Measurements from ENCODE around the gene SMTNL1. TPM values are rescaled to one million over a fixed set of nuclear protein-coding genes. Genes with fewer than 3 reads are reported as not detected.
A peak's percentile ranks its signal among the peaks of the same experiment; 100 is the strongest.

The SMTNL1 gene
- total RNA-seq, 2 experiments from 2014 or later = not detected

DNA sequence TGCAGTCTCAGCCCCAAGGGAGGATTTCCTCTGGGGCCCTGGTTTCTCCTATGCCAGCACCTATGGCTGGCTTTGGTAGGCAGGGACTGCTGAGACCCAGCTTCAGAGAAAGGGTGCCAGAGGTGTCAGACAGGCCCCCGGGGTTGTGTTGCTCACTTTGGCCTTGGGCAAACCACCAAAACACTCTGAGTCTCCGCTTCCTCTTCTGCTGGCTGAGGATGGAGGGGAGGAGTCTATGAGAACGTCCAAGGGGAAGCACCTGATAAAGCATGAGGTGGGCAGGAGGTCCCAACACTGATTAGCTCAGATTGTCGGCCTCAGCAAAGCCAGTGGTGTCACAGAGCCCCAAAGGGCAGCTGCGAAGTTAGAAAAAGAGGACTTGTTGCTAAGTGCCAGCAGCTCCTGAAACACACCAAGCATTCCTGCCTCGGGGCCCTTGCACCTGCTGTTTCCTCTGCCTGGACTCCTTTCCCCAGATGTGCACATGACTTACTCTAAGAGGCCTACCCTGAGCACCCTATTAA is 10.5 kb downstream of the SMTNL1 start:
- no peaks in the 10 kb centered on the region for H3K9me3 Mint-ChIP-seq (ENCODE audit: insufficient read depth)
- H3K4me1 Mint-ChIP-seq (ENCODE audit: low read depth) = peaks cover 14% of the 10 kb centered on the region
- peak overlapping the region; percentile 66 for H3K27ac Mint-ChIP-seq
- H3K36me3 Mint-ChIP-seq (ENCODE audit: low read depth) = peaks cover 54% of the 10 kb centered on the region
- ATAC-seq = no peak
- H3K4me3 Mint-ChIP-seq = no peak overlapping the region
- POLR2A ChIA-PET = interaction anchor here (1.0 kb wide), 1 partner anchor 16 kb away, joined by 3 read pairs; no protein-coding TSS in a partner anchor
- CTCF ChIA-PET = interaction anchor here (1.5 to 2.6 kb wide), 5 partner anchors 20 to 97 kb away, joined by 5 to 12 read pairs (median 7); partner anchors contain the start of gene UBE2L6
- no peaks in the 10 kb centered on the region for H3K27me3 Mint-ChIP-seq (ENCODE audit: low read depth)
- no peak for DNase-seq

DNA sequence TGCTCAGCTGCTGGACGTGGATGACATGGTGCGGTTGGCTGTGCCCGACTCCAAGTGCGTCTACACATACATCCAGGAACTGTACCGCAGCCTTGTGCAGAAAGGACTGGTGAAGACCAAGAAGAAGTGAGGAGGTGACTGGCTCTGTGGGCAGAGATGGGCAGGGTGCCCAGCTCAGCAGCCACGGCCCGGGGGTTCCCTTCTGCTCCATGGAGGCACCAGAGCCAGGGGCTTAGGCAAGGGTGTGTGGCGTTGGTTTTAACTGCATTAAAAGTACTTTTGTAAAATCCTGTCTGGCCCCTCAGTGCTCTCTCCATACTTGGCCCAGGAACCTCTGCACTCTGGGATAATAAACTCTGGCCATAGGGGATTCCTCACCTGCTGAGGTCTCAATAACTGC is 12.6 kb downstream of the SMTNL1 start:
- H3K9me3 Mint-ChIP-seq (ENCODE audit: insufficient read depth) = no peaks in the 10 kb centered on the region
- no peak for DNase-seq
- CTCF ChIA-PET = interaction anchor here (1.0 to 2.2 kb wide), 4 partner anchors 10 to 94 kb away, joined by 3 to 10 read pairs (median 4); partner anchors contain the start of gene UBE2L6
- H3K4me3 Mint-ChIP-seq = no peak overlapping the region
- peaks cover 70% of the 10 kb centered on the region for H3K36me3 Mint-ChIP-seq (ENCODE audit: low read depth)
- ATAC-seq = no peak
- no peaks in the 10 kb centered on the region for H3K27me3 Mint-ChIP-seq (ENCODE audit: low read depth)
- no peak overlapping the region for H3K27ac Mint-ChIP-seq
- POLR2A ChIA-PET = interaction anchor here (1.3 kb wide), 1 partner anchor 18 kb away, joined by 3 read pairs; the partner anchor contains the start of gene UBE2L6
- H3K4me1 Mint-ChIP-seq (ENCODE audit: low read depth) = peaks cover 14% of the 10 kb centered on the region

DNA sequence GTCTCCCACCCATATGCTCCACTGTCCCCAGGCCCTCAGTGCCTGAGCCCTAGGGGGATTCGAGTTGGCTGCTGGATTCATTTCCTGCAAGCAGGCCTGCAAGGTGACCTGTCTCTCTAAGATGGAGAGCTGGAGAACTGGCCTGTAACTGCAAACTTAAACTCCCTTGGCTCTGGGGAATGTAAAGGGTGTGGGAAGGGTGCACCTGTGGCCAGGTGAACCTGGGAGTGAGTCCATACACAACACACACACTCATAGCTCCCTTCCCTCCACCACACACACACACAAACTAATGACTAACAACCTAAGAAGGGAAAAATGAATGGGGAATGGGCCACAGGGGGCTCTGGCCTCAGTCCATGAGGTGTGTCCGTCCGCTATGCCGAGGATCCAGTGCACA is 14.5 kb downstream of the SMTNL1 start:
- CTCF ChIA-PET = interaction anchor here (1.8 to 2.2 kb wide), 2 partner anchors 25 to 92 kb away, joined by 5 to 10 read pairs; no protein-coding TSS in a partner anchor
- Mint-ChIP-seq H3K36me3 (ENCODE audit: low read depth) (peaks cover 79% of the 10 kb centered on the region), H3K4me3 (no peak overlapping the region), H3K27me3 (ENCODE audit: low read depth) (no peaks in the 10 kb centered on the region), H3K9me3 (ENCODE audit: insufficient read depth) (no peaks in the 10 kb centered on the region), H3K27ac (peak overlapping the region; percentile 65), H3K4me1 (ENCODE audit: low read depth) (peaks cover 16% of the 10 kb centered on the region)
- no peak for DNase-seq
- ATAC-seq = no peak
- POLR2A ChIA-PET = no interaction called here

DNA sequence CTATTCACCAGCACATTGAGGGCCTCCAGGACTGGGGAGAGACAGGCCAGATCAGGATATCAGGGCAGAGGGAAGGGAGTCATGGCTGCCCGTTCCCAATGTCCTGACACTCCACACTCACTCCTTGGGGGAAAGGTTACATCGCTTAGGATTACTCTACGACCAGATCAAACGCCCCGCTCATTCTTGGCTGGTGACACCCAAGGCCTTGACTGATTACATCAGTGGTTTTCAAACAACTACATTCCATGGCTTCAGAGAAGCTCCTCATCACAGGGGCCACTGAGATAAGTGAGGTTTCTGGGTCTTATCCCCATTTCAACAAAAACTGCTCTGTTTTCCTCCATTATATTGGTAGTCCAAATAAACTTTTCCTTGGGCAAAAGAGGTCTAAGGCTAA is 15.1 kb downstream of the SMTNL1 start:
- ATAC-seq (no peak), DNase-seq (no peak)
- Mint-ChIP-seq H3K27ac (no peak overlapping the region), H3K4me1 (ENCODE audit: low read depth) (peaks cover 15% of the 10 kb centered on the region), H3K9me3 (ENCODE audit: insufficient read depth) (no peaks in the 10 kb centered on the region), H3K36me3 (ENCODE audit: low read depth) (peaks cover 78% of the 10 kb centered on the region), H3K4me3 (no peak overlapping the region), H3K27me3 (ENCODE audit: low read depth) (no peaks in the 10 kb centered on the region)
- CTCF ChIA-PET = interaction anchor here (1.8 kb wide), 1 partner anchor 25 kb away, joined by 5 read pairs; no protein-coding TSS in a partner anchor
- POLR2A ChIA-PET = no interaction called here

DNA sequence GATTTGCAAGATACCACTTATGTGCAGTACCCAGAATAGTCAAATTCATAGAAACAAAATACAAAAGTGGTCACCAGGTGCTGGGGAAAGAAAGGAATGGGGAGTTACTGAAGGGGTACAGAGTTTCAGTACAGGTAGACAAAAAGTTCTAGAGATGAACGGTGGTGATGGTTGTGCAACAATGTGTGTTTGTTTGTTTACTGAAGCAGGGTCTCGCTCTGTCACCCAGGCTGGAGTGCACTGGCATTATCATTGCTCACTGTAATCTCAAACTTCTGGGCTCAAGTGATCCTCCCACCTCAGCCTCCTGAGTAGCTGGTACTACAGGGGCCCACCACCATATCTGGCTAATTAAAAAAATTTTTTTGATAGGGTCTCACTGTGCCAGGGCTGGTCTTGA is 18.0 kb downstream of the SMTNL1 start:
- Mint-ChIP-seq H3K4me1 (ENCODE audit: low read depth) (peaks cover 2% of the 10 kb centered on the region), H3K4me3 (no peak overlapping the region), H3K36me3 (ENCODE audit: low read depth) (peaks cover 73% of the 10 kb centered on the region), H3K9me3 (ENCODE audit: insufficient read depth) (no peaks in the 10 kb centered on the region), H3K27me3 (ENCODE audit: low read depth) (no peaks in the 10 kb centered on the region), H3K27ac (peak overlapping the region; percentile 36)
- no peak for ATAC-seq
- ChIA-PET POLR2A (no interaction called here), CTCF (interaction anchor here (0.9 to 3.9 kb wide), 3 partner anchors 13 to 85 kb away, joined by 3 to 15 read pairs (median 4); partner anchors contain the start of gene UBE2L6)
- DNase-seq = no peak

DNA sequence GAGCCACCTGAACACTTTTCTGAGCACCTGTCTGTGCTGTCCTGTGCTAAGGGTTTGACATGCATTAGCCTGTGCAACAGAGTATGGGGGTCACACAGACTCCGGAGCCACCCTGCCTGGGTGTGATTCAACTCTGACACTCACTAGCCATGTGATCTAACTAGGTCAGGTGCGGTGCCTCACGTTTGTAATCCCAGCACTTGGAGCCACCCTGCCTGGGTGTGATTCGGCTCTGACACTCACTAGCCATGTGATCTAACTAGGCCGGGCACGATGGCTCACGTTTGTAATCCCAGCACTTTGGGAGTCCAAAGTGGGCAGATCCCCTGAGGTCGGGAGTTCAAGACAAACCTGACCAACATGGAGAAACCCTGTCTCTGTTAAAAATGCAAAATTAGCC is 18.6 kb downstream of the SMTNL1 start:
- ATAC-seq = no peak
- CTCF ChIA-PET = interaction anchor here (3.9 kb wide), 1 partner anchor 12 kb away, joined by 15 read pairs; the partner anchor contains the start of gene UBE2L6
- POLR2A ChIA-PET = no interaction called here
- H3K4me1 Mint-ChIP-seq (ENCODE audit: low read depth) = peaks cover 3% of the 10 kb centered on the region
- H3K9me3 Mint-ChIP-seq (ENCODE audit: insufficient read depth) = no peaks in the 10 kb centered on the region
- DNase-seq = no peak
- H3K27ac Mint-ChIP-seq = no peak overlapping the region
- H3K27me3 Mint-ChIP-seq (ENCODE audit: low read depth) = no peaks in the 10 kb centered on the region
- no peak overlapping the region for H3K4me3 Mint-ChIP-seq
- peaks cover 68% of the 10 kb centered on the region for H3K36me3 Mint-ChIP-seq (ENCODE audit: low read depth)

DNA sequence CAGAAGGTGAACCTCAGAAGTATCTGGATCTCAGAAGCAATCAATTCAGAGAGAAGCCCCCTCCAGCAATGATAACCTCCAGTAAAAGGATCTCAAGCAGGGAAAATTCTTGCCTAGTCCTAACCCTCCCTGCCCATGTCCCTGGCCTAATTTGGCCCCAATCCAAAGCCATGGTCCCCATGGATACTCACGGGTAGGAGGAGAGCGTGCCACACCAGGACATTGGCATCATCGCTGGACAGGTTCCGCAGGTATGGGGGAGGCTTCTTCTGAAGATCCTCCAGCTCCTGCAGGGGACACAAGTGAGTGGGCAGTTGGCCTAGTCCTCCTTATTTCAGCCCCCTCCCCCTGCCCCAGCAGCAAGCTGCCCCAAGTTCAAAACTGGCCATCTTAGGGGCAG is 22.8 kb downstream of the SMTNL1 start:
- no peaks in the 10 kb centered on the region for H3K27me3 Mint-ChIP-seq (ENCODE audit: low read depth)
- ATAC-seq (no peak), DNase-seq (no peak)
- H3K9me3 Mint-ChIP-seq (ENCODE audit: insufficient read depth) = no peaks in the 10 kb centered on the region
- ChIA-PET CTCF (interaction anchor here (0.6 to 1.8 kb wide), 4 partner anchors 8 to 47 kb away, joined by 3 to 7 read pairs (median 4); partner anchors contain the start of gene UBE2L6), POLR2A (no interaction called here)
- peaks cover 35% of the 10 kb centered on the region for H3K4me1 Mint-ChIP-seq (ENCODE audit: low read depth)
- no peak overlapping the region for H3K27ac Mint-ChIP-seq
- H3K4me3 Mint-ChIP-seq = no peak overlapping the region
- peaks cover 59% of the 10 kb centered on the region for H3K36me3 Mint-ChIP-seq (ENCODE audit: low read depth)

DNA sequence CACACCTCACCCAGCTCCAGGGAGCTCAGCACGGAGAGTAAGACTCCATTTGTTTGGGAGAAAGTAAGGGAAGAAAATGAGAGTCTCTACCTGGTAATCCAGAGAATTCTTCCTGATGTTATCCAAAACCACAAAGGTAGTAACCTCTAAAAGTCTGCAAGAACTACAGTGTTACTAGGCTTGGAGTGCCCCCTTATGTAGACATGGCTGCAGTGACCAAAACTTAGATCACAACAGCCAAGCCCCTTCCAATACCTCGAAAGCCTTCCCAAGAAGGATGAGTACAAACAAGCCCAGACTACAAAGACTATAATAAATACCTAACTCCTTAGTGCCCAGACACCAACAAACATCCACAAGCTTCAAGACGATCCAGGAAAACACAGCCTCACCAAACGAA is 25.2 kb downstream of the SMTNL1 start:
- DNase-seq = no peak
- no peak for ATAC-seq
- H3K4me3 Mint-ChIP-seq = no peak overlapping the region
- H3K27me3 Mint-ChIP-seq (ENCODE audit: low read depth) = no peaks in the 10 kb centered on the region
- peaks cover 58% of the 10 kb centered on the region for H3K36me3 Mint-ChIP-seq (ENCODE audit: low read depth)
- ChIA-PET CTCF (interaction anchor here (1.0 kb wide), 2 partner anchors 12 to 104 kb away, joined by 3 read pairs; no protein-coding TSS in a partner anchor), POLR2A (interaction anchor here (0.6 kb wide), 1 partner anchor 103 kb away, joined by 5 read pairs; no protein-coding TSS in a partner anchor)
- H3K4me1 Mint-ChIP-seq (ENCODE audit: low read depth) = peaks cover 37% of the 10 kb centered on the region
- H3K27ac Mint-ChIP-seq = peak overlapping the region; percentile 70
- no peaks in the 10 kb centered on the region for H3K9me3 Mint-ChIP-seq (ENCODE audit: insufficient read depth)

DNA sequence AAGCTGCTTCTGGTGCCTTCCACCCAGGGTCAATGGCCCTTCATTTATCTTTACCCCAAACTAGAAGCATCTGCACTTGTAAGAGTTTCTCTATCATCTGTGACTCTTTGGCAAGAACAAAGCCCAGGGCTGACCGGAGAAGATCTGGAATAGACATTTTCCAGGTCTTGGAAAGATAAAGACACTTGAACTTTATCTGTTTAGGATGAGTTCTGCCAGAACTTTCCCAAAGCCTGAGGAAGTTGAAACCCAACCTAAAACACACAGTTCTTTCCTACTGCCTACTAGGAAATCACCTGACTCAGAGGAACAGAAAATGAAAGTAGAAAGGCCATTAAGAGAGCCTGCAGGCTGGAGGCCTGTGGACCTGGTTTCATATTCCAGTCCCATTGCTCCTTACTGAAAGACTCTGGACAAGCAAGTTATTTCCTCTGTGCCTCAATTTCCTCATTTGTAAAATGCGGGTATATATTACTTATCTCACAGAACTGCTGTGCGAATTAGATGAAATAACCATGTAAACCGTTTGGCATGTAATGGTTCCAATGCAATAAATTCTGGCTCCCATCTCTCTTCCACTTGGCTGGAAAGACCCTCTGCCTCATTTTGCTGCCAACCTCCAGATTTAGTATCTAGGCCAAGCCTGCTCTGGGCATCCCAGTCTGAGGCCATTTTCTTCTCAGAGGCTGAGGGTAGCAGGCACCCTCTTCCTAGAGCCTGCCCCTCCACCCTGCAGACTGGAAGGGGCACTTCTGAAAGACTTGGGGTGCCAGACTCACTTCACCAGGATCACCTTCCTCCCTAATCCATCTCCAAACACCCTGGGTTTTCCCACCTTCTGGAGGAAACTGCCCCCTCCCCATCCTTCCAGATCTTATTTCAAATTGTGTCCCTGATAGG is 28.9 kb downstream of the SMTNL1 start:
- ChIA-PET POLR2A (interaction anchor here (0.6 to 2.6 kb wide), 4 partner anchors 35 to 74 kb away, joined by 3 to 34 read pairs (median 6); partner anchors contain the start of gene TIMM10), CTCF (interaction anchor here (1.2 to 9.3 kb wide), 5 partner anchors 17 to 234 kb away, joined by 3 to 421 read pairs (median 8); no protein-coding TSS in a partner anchor)
- H3K27ac Mint-ChIP-seq = peak overlapping the region; percentile 93

DNA sequence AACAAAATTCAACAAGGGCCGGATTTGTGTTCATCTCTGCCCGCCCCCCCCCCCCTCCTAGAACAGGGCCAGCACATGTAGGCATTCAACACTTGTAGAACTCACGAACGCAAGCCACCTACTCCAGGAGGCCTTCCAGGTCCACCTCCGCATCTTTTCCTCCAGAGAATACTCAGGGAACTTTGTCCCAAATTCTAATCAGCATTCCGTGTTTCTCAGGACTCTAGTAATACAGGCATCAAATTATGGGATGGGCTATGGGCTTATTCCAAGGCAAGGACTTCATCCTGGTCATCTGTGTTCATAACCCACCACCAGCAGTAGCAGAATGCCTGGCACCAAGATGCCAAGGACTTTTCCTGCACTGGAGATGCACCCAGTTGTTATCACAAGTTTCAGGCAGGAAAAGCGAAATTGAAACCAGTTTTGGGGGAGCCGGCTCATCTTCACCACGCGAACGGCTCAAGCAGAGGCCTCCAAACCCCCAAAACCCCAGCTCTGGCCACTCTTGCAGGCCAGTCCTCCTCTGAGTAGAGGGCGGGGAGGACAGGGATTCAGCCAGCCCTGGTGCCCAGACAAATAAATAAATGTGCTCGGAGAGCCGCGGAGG is 29.6 kb downstream of the SMTNL1 start:
- peak overlapping the region; percentile 93 for H3K27ac Mint-ChIP-seq
- H3K9me3 Mint-ChIP-seq (ENCODE audit: insufficient read depth) = no peaks in the 10 kb centered on the region
- peaks cover 49% of the 10 kb centered on the region for H3K4me1 Mint-ChIP-seq (ENCODE audit: low read depth)
- H3K4me3 Mint-ChIP-seq = peak overlapping the region; percentile 97
- ChIA-PET POLR2A (interaction anchor here (1.0 to 2.6 kb wide), 9 partner anchors 16 to 175 kb away, joined by 3 to 34 read pairs (median 5); partner anchors contain the start of genes SELENOH and TIMM10), CTCF (interaction anchor here (1.0 to 9.3 kb wide), 11 partner anchors 8 to 233 kb away, joined by 3 to 421 read pairs (median 7); partner anchors contain the start of genes MED19 and TMX2)
- peak; percentile 16 for ATAC-seq
- H3K36me3 Mint-ChIP-seq (ENCODE audit: low read depth) = peaks cover 37% of the 10 kb centered on the region
- peak; percentile 66 for DNase-seq
- no peaks in the 10 kb centered on the region for H3K27me3 Mint-ChIP-seq (ENCODE audit: low read depth)

More for the DNA sequence above, 28.9 kb downstream of the SMTNL1 start:
- Mint-ChIP-seq H3K9me3 (ENCODE audit: insufficient read depth) (no peaks in the 10 kb centered on the region), H3K4me1 (ENCODE audit: low read depth) (peaks cover 48% of the 10 kb centered on the region), H3K4me3 (peak overlapping the region; percentile 97), H3K27me3 (ENCODE audit: low read depth) (no peaks in the 10 kb centered on the region), H3K36me3 (ENCODE audit: low read depth) (peaks cover 42% of the 10 kb centered on the region)
- DNase-seq (peak; percentile 64), ATAC-seq (peak; percentile 57)

Data from activated CD8-positive, alpha-beta T cell treated with anti-CD3 and anti-CD28 coated beads, Interleukin-2, amount 10 ng/mL, durations not matched to agents 7 days and 5 days (primary cell).